HCT116 (cell line): ENCODE data around the gene DCUN1D2. TPM values are rescaled to one million over a fixed set of nuclear protein-coding genes. Genes with fewer than 3 reads are reported as not detected.

ENCODE experiments used
- ATAC-seq: fragments of 200-7000 bp; cut with Tn5 transposase; 2 replicates; pipeline ENCODE4 v1.9.1; 2020; ENCODE audit warnings: mild to moderate bottlenecking, moderate library complexity
- BruUV-seq: library from RNA; stranded (reverse); fragments of 400-500 nt; replicated peaks from 2 replicates; lab custom pipeline; 2021; lab: Mats Ljungman, UMichigan
- CTCF ChIA-PET: fragments of 300-600 bp; sonication (Branson Sonifier 250); formaldehyde crosslinking; loops from one replicate; lab custom pipeline; 2021; ENCODE audit warnings: antibody characterized with exemption; lab: Charles Lee
- POLR2A ChIA-PET: fragments of 300-600, 350-600 bp; sonication (Branson Sonifier 250); formaldehyde crosslinking; loops from one replicate; lab custom pipeline; 2021; ENCODE audit warnings: antibody characterized with exemption; lab: Charles Lee
- RAD21 ChIA-PET, 2 experiments: fragments of 300-600 bp; sonication (Branson Sonifier 250); formaldehyde crosslinking; loops; one replicate each; lab custom pipeline; 2023; ENCODE audit warnings: low total read pairs in 2 of 2; ENCODE audit not compliant: uncharacterized antibody in 2 of 2, unreplicated experiment in 2 of 2, low non-redundant PET in 1 of 2; lab: Charles Lee
- DNase-seq: peaks from one replicate; pipeline ENCODE4 v3.0.0-alpha.2; 2010; ENCODE audit warnings: low read depth, low spot score
- H2AFZ ChIP-seq: fragments of 200-600 bp; shearing (Covaris generic), sonication (generic); 2 replicates; pipeline ENCODE4 v1.6.1; 2017; ENCODE audit warnings: low read depth, mixed run types, mixed read lengths, antibody characterized with exemption, low read length; ENCODE audit not compliant: poor library complexity, severe bottlenecking
- H3K27ac ChIP-seq: 2 replicates; pipeline ENCODE4 v1.5.1; 2012; ENCODE audit warnings: low read depth, low read length
- H3K27me3 ChIP-seq: fragments of 200-600 bp; sonication (generic); 2 replicates; pipeline ENCODE4 v1.6.1; 2016; ENCODE audit warnings: mixed run types, low read length, mixed read lengths; ENCODE audit not compliant: insufficient read depth
- H3K36me3 ChIP-seq, 2 experiments: fragments of 200-500 bp in 1 of 2; fragments of 200-600 bp in 1 of 2; sonication (Bioruptor generic) in 1 of 2; sonication (generic) in 1 of 2; 2 replicates each; pipeline versions ENCODE4 v1.5.1 to v1.6.1; 2014 to 2016; ENCODE audit warnings: low read length in 2 of 2, inconsistent platforms in 1 of 2, mixed read lengths in 1 of 2, mixed run types in 1 of 2; ENCODE audit not compliant: insufficient read depth in 2 of 2, control insufficient read depth in 1 of 2
- H3K4me1 ChIP-seq, 2 experiments: fragments of 200-600 bp in 1 of 2; sonication (generic) in 1 of 2; 2 replicates each; pipeline versions ENCODE4 v1.5.1 to v1.6.1; 2012 to 2017; ENCODE audit warnings: low read length in 2 of 2, inconsistent platforms in 1 of 2, mild to moderate bottlenecking in 1 of 2, mixed read lengths in 1 of 2, mixed run types in 1 of 2, moderate library complexity in 1 of 2; ENCODE audit not compliant: insufficient read depth in 2 of 2, control insufficient read depth in 1 of 2
- H3K4me2 ChIP-seq: fragments of 200-600 bp; sonication (generic); 2 replicates; pipeline ENCODE4 v1.6.1; 2017; ENCODE audit warnings: mixed run types, low read length, mixed read lengths
- H3K4me3 ChIP-seq, 2 experiments: fragments of 200-600 bp in 1 of 2; sonication (generic) in 1 of 2; replicated peaks in 1 of 2; 2 replicates each; pipeline ENCODE4 v1.5.1; 2011 to 2016; ENCODE audit warnings: low read length in 2 of 2, control low read depth in 1 of 2, low read depth in 1 of 2, mild to moderate bottlenecking in 1 of 2, mixed read lengths in 1 of 2, mixed run types in 1 of 2
- H3K79me2 ChIP-seq: fragments of 200-600 bp; sonication (generic); 2 replicates; pipeline ENCODE4 v1.6.1; 2017; ENCODE audit warnings: mild to moderate bottlenecking, mixed run types, low read length, moderate library complexity, mixed read lengths; ENCODE audit not compliant: insufficient read depth
- H3K9ac ChIP-seq: fragments of 200-600 bp; sonication (generic); 2 replicates; pipeline ENCODE4 v1.6.1; 2016; ENCODE audit warnings: low read length, mixed read lengths
- H3K9me2 ChIP-seq: fragments of 200-600 bp; sonication (generic), shearing (Covaris generic); 2 replicates; pipeline ENCODE4 v1.6.1; 2017; ENCODE audit warnings: mixed run types, mild to moderate bottlenecking, moderate library complexity; ENCODE audit not compliant: insufficient read depth
- H3K9me3 ChIP-seq, 2 experiments: fragments of 200-500 bp in 1 of 2; fragments of 200-600 bp in 1 of 2; sonication (Bioruptor generic) in 1 of 2; sonication (generic) in 1 of 2; 2 replicates each; pipeline ENCODE4 v1.6.1; 2014 to 2017; ENCODE audit warnings: low read length in 2 of 2, mixed read lengths in 2 of 2, inconsistent platforms in 1 of 2, low read depth in 1 of 2, mild to moderate bottlenecking in 1 of 2, mixed run types in 1 of 2, moderate library complexity in 1 of 2; ENCODE audit not compliant: control insufficient read depth in 1 of 2, insufficient read depth in 1 of 2
- H4K20me1 ChIP-seq: fragments of 200-600 bp; sonication (generic), shearing (Covaris generic); 2 replicates; pipeline ENCODE4 v1.6.1; 2017; ENCODE audit warnings: mixed run types, mild to moderate bottlenecking, moderate library complexity; ENCODE audit not compliant: insufficient read depth
- CEBPB ChIP-seq: IDR thresholded peaks from 2 replicates; pipeline ENCODE4 v1.6.1; 2012; ENCODE audit warnings: low read depth
- EGR1 ChIP-seq: IDR thresholded peaks from 2 replicates; pipeline ENCODE4 v1.6.1; 2012; ENCODE audit warnings: low read depth
- EZH2 ChIP-seq: fragments of 200-600 bp; sonication (generic); IDR thresholded peaks from 2 replicates; pipeline ENCODE4 v1.6.1; 2017; ENCODE audit warnings: antibody characterized with exemption, mixed run types
- EZH2phosphoT487 ChIP-seq: fragments of 200-600 bp; IDR thresholded peaks from 2 replicates; pipeline ENCODE4 v1.6.1; 2018; ENCODE audit warnings: antibody characterized with exemption, borderline replicate concordance
- FOSL1 ChIP-seq: IDR thresholded peaks from 2 replicates; pipeline ENCODE4 v1.6.1; 2012; ENCODE audit warnings: low read depth
- JUND ChIP-seq: IDR thresholded peaks from 2 replicates; pipeline ENCODE4 v1.6.1; 2012
- SIN3A ChIP-seq: IDR thresholded peaks from 2 replicates; pipeline ENCODE4 v1.6.1; 2012; ENCODE audit warnings: low read depth
- SRF ChIP-seq: IDR thresholded peaks from 2 replicates; pipeline ENCODE4 v1.6.1; 2012; ENCODE audit warnings: low read depth
- TCF7L2 ChIP-seq: IDR thresholded peaks from 2 replicates; pipeline ENCODE4 v1.7.0; 2011; ENCODE audit warnings: borderline replicate concordance, inconsistent platforms; ENCODE audit not compliant: insufficient read depth, insufficient read length; ENCODE audit errors: extremely low read depth
- ZBTB33 ChIP-seq: IDR thresholded peaks from 2 replicates; pipeline ENCODE4 v1.6.1; 2011; ENCODE audit warnings: mild to moderate bottlenecking, low read length, moderate library complexity; ENCODE audit not compliant: insufficient replicate concordance; ENCODE audit errors: extremely low read depth
- ZFX ChIP-seq: fragments of 450-650 bp; IDR thresholded peaks from 2 replicates; pipeline ENCODE4 v1.6.1; 2017
- intact Hi-C: fragments of 100-400 bp; cut with micrococcal nuclease; formaldehyde crosslinking; loops from 2 replicates; pipeline ENCODE4 v1.10.0; 2022
- total RNA-seq: library from RNA; stranded (reverse); gene quantifications from one replicate; pipeline ENCODE4 v1.2.1, GENCODE V29; 2021; ENCODE audit not compliant: unreplicated experiment

Gene DCUN1D2
- total RNA-seq, 1 experiment from 2014 or later, result 25.4 TPM

DNA sequence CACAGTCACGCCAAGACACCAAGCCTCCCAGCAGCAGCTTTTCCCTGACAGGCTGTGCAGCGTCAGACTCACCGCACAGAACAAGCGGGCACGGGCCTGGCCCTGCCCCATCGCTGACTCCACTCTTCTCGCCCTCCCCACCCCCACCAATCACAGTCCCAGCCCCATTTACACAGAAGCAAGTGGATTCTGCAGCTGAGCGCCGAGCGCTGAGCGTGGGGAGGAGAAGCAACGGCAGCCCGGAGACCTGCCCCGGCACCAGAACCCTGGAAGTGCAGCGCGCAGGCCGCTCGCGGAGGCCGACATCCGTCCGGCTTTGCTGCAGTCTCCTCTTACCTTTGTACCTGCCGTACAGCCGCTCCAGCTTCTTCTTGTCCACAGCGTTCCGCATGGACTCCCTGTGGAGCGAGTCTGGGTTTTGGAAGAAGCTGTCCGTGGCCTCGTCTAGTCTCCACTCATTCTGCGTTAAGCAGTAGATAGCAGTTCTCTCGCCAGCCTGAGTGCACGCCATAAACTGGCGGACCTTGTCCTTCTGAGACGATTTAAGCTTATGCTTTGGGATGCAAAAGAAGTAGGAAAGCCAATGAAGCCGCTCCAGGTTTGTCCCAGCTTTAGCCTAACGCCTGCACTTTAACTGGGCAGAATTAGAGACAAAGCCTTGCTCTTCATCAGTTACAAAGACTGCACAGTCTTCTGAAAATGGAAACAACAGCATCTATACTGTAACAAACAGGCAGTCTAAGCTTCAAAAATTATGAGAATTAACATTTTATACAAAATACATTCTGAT is 6.8 kb downstream of the DCUN1D2 start:
- Histone ChIP-seq H3K79me2 (peaks cover 83% of the 10 kb centered on the region), H3K27ac (no peak overlapping the region), H3K9me2 (no peaks in the 10 kb centered on the region), H3K4me3 (no peak overlapping the region), H2AFZ (no peak overlapping the region)
- TF ChIP-seq EGR1 (no peak), FOSL1 (no peak), EZH2phosphoT487 (no peak), TCF7L2 (no peak), EZH2 (no peak), SIN3A (no peak), CEBPB (no peak), SRF (no peak), JUND (no peak), ZFX (no peak)
- TF ChIP-seq, all 23 proteins: peak for 0
- no peaks in the 10 kb centered on the region for H3K9me3 ChIP-seq
- no peak for ATAC-seq
- POLR2A ChIA-PET, result no interaction called here
- CTCF ChIA-PET, result no interaction called here
- H3K36me3 ChIP-seq, result peaks cover 11 to 18% of the 10 kb centered on the region in 2 experiments; a peak in 3 of 4 replicates
- RAD21 ChIA-PET, result no interaction called here
- no peak overlapping the region for H3K4me2 ChIP-seq
- H3K9ac ChIP-seq, result no peak overlapping the region
- DNase-seq, result no peak
- H3K4me1 ChIP-seq, result peaks cover under 1 to 2% of the 10 kb centered on the region in 2 experiments; a peak in 2 of 4 replicates
- H4K20me1 ChIP-seq, result peaks cover 18% of the 10 kb centered on the region; the same call in 1 of the 2 replicates
- no TSS peak for BruUV-seq
- intact Hi-C loops, result no loop called here
- H3K27me3 ChIP-seq, result no peaks in the 10 kb centered on the region

DNA sequence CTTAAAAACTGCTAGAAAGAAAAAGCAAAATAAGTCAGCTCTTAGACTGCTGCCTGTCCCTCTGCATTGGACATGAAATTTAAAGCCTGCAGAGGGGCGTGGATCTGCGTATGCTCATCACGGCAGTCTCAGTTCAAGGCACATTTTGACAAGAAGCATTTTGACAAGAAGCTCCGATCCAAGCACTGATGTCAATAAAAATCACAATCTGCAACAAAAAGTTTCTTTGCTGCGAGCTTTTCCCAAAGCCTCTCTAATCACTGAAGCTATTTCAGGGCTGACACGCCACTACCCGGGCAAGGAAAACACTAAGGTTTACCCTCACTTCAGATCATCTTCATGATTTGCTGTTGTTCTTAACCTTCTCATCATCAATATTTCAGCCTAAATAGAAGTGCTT is 7.4 kb downstream of the DCUN1D2 start:
- intact Hi-C loops, result no loop called here
- ATAC-seq (no peak), DNase-seq (no peak)
- BruUV-seq, result no TSS peak
- Histone ChIP-seq H3K4me3 (no peak overlapping the region), H2AFZ (no peak overlapping the region), H3K27ac (no peak overlapping the region), H3K36me3 (peaks cover 11 to 16% of the 10 kb centered on the region in 2 experiments; a peak in 3 of 4 replicates), H3K9me3 (no peaks in the 10 kb centered on the region), H3K4me1 (no peaks in the 10 kb centered on the region), H3K27me3 (no peaks in the 10 kb centered on the region), H4K20me1 (peaks cover 12% of the 10 kb centered on the region; the same call in 1 of the 2 replicates), H3K4me2 (no peak overlapping the region), H3K9ac (no peak overlapping the region), H3K9me2 (no peaks in the 10 kb centered on the region), H3K79me2 (peaks cover 76% of the 10 kb centered on the region)
- ChIA-PET RAD21 (no interaction called here), POLR2A (no interaction called here), CTCF (no interaction called here)
- TF ChIP-seq ZBTB33, result no peak
